Muscle layer of colon (tissue), 2 donors: ENCODE data around the gene SH3RF3.

Experiments
- H3K27ac ChIP-seq: one replicate; pipeline ENCODE4 v1.7.0; 2013; ENCODE audit warnings: low read depth, mild to moderate bottlenecking, low read length, moderate library complexity
- H3K27me3 ChIP-seq, 2 donors: one replicate each; pipeline ENCODE4 v1.7.0; 2013; ENCODE audit warnings: low read length in 2 of 2, mild to moderate bottlenecking in 2 of 2; ENCODE audit not compliant: insufficient read depth in 2 of 2, control insufficient read depth in 1 of 2
- H3K36me3 ChIP-seq: one replicate; pipeline ENCODE4 v1.7.0; 2013; ENCODE audit warnings: mild to moderate bottlenecking, low read length; ENCODE audit not compliant: insufficient read depth
- H3K4me1 ChIP-seq: one replicate; pipeline ENCODE4 v1.7.0; 2013; ENCODE audit warnings: mild to moderate bottlenecking, low read length; ENCODE audit not compliant: insufficient read depth
- H3K4me3 ChIP-seq, 2 donors: one replicate each; pipeline ENCODE4 v1.7.0; 2013; ENCODE audit warnings: low read length in 2 of 2, low read depth in 1 of 2, mild to moderate bottlenecking in 1 of 2, moderate library complexity in 1 of 2
- H3K9ac ChIP-seq: one replicate; pipeline ENCODE4 v1.7.0; 2013; ENCODE audit warnings: low read length
- H3K9me3 ChIP-seq: one replicate; pipeline ENCODE4 v1.7.0; 2013; ENCODE audit warnings: mild to moderate bottlenecking, low read length
- donor health status: abdominal sarcoma.
- donor health status: Adenocarcinoma of cecum.

SH3RF3 gene

DNA sequence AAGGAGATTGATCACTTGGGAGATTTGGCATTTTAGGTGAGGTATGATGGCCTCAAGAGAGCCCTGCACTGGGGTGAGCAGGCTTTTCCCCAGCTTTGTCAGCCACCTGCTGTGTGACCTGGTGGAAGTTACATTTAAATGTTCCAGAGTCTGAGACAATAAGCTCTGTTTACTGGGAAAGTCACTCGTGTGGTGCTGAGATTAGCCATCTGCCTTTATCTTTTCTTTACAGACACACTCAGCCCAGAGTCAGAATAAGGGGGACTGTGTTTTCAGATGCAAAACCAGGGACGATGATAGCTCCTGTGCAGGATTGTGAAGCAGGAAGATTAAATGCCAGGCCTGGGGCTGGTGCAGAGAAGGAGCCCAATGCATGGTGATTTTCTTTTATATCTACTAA, 47.9 kb downstream of the SH3RF3 start:
- Histone ChIP-seq H3K9me3 (no peaks in the 10 kb centered on the region), H3K4me3 (no peak overlapping the region), H3K9ac (no peak overlapping the region), H3K4me1 (peaks cover 38% of the 10 kb centered on the region), H3K36me3 (no peaks in the 10 kb centered on the region), H3K27ac (no peak overlapping the region), H3K27me3 (no peaks in the 10 kb centered on the region)

DNA sequence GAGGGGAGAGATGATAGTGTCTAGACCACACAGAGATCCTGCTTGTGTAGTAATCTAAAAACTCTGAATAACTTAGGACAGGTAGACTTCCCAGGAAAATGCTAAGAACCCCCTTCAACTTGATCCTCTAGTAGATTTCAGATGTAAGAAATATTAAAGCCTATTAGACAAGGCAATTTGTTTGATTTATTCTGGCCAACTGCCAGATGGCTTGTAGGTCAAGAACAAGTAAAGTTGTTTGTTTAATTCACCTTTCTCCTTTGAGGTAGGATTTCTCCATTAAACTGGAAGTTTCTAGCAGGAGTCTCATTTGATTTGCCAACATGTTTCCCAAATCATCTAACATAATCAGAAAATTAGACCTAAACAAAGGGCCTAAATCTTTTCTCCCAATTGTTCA, 48.6 kb downstream of the SH3RF3 start:
- Histone ChIP-seq H3K27ac (no peak overlapping the region), H3K9me3 (no peaks in the 10 kb centered on the region), H3K4me1 (peaks cover 31% of the 10 kb centered on the region), H3K36me3 (no peaks in the 10 kb centered on the region), H3K4me3 (no peak overlapping the region), H3K9ac (no peak overlapping the region), H3K27me3 (no peaks in the 10 kb centered on the region)

DNA sequence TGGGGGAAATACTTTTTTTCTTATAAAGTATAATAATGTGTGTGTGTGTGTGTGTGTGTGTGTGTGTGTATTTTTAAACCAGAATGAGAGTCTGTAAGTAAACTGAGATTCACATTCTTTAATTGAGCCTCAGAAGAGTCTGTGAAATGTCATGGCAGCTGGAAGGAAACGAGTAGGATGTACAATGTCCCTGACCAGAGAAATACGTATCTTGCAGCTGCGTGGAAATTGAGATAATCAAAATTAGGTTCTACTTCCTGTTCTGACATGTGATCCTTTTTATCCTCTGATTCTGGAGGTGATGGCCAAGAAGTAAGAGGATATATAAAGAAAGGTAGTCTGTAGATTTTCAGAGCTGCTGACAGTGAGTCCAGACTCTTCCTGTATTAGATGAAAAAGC, 50.0 kb downstream of the SH3RF3 start:
- Histone ChIP-seq H3K27ac (no peak overlapping the region), H3K36me3 (no peaks in the 10 kb centered on the region), H3K9me3 (no peaks in the 10 kb centered on the region), H3K9ac (no peak overlapping the region), H3K4me3 (no peak overlapping the region), H3K27me3 (no peaks in the 10 kb centered on the region), H3K4me1 (peaks cover 18% of the 10 kb centered on the region)

DNA sequence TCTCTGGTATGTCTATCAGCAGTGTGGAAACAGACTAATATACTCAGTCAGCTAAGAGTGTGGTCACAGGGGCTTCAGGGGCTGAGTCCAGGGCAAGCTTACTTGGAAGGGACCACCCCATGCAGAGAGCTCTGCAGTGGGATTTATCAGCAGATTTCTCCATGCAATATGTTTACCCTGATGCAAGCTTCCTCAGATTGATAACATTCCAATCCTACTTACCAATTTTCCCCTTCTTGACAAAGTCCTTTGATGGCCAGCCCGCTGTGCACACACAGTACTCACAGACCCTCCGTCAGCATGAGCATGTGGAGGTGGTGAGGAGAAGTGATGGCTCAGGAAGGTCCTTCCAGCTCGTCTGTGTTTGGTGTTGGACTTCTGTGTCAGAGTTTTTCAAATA, 51.8 kb downstream of the SH3RF3 start:
- H3K27ac ChIP-seq = no peak overlapping the region
- H3K4me1 ChIP-seq = peaks cover 28% of the 10 kb centered on the region
- H3K9me3 ChIP-seq = no peaks in the 10 kb centered on the region
- H3K9ac ChIP-seq = no peak overlapping the region
- H3K27me3 ChIP-seq = no peaks in the 10 kb centered on the region
- H3K4me3 ChIP-seq = no peak overlapping the region
- no peaks in the 10 kb centered on the region for H3K36me3 ChIP-seq

DNA sequence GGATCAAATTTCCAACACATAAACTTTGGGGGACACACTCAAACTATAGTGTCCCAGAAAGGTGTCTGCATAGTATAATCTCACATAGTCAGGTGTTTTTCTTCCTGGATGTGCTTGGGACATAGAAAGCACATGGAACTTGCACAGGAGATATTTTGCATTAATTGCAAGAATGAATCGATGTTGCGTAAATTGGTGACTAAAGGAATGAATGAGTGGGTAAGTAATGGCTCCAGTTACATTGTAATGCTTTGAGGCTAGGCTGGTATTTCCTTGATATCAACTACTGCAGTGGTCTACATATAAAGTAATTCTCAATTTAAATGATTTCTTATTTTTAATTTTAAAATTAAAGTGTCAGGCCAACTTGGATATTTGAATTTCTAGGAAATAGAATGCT, 53.4 kb downstream of the SH3RF3 start:
- Histone ChIP-seq H3K4me3 (no peak overlapping the region), H3K36me3 (no peaks in the 10 kb centered on the region), H3K9ac (no peak overlapping the region), H3K27me3 (no peaks in the 10 kb centered on the region), H3K4me1 (peaks cover 30% of the 10 kb centered on the region), H3K27ac (no peak overlapping the region), H3K9me3 (no peaks in the 10 kb centered on the region)

DNA sequence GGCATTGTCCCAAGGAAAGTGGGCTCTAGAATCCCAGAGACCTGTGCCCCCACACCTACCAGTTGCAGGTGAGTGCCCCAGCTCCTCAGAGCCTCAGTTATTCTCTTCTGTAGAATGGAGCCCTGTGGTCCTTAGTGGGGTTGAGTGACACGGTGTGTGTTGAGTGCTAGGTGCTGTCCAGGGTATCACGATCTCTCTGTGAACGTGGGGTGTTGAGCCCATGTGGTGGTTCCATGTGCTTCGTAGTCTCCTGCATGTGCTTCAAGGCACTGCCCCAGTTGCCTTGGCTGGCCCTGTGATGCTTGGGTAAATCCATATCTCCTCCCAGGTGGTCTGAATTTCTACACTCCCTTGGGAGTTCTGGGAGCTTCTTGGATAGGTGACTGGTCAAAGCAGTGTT, 54.9 kb downstream of the SH3RF3 start:
- H3K36me3 ChIP-seq = no peaks in the 10 kb centered on the region
- no peaks in the 10 kb centered on the region for H3K27me3 ChIP-seq
- H3K4me1 ChIP-seq = peaks cover 25% of the 10 kb centered on the region
- H3K9ac ChIP-seq = no peak overlapping the region
- no peak overlapping the region for H3K4me3 ChIP-seq
- H3K27ac ChIP-seq = no peak overlapping the region
- no peaks in the 10 kb centered on the region for H3K9me3 ChIP-seq

DNA sequence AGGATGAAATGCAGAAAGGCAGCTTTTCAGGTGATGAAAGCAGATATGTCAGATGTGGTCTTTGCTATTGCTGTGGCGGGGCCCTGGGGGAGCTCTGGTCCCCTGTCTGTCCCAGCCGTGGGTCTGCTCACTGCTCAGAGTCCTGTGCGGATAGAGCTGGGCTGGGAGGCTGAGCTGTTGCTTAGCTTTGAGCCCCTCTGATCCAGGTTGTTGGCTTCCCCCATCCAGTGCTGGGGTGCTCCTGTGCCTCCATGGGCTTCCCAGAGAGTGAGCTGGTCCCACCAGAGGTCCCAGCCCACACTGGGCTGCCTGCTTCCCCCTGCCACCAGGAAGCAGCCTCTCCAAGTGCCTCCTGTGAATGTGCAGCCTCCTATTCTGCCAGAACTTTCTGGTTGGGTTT, 55.4 kb downstream of the SH3RF3 start:
- no peak overlapping the region for H3K9ac ChIP-seq
- H3K36me3 ChIP-seq = no peaks in the 10 kb centered on the region
- H3K9me3 ChIP-seq = no peaks in the 10 kb centered on the region
- no peak overlapping the region for H3K4me3 ChIP-seq
- peak overlapping the region; percentile 4 for H3K27ac ChIP-seq
- H3K4me1 ChIP-seq = peaks cover 25% of the 10 kb centered on the region
- no peaks in the 10 kb centered on the region for H3K27me3 ChIP-seq

DNA sequence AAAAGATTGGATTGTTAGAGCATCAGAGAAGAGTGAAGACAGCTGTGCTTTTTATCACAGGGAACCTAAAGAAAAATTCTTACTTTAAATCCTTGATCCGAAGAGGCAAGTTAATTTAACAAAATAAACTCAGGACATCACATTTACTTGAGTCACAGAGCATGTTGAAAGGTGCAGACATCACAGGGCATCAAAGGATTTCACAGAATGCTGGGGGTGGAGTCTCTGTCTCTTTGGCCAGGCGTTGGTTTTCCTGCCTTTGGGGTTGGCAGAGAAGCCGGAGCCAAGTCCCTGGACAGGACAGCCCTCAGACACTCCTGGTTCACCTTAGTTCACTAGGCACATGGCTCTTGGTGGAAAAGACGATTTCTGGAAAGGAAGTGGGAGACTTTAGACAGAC, 56.3 kb downstream of the SH3RF3 start:
- Histone ChIP-seq H3K9me3 (no peaks in the 10 kb centered on the region), H3K27ac (peak overlapping the region; percentile 63), H3K36me3 (no peaks in the 10 kb centered on the region), H3K9ac (no peak overlapping the region), H3K4me1 (peaks cover 25% of the 10 kb centered on the region), H3K4me3 (no peak overlapping the region), H3K27me3 (no peaks in the 10 kb centered on the region)

DNA sequence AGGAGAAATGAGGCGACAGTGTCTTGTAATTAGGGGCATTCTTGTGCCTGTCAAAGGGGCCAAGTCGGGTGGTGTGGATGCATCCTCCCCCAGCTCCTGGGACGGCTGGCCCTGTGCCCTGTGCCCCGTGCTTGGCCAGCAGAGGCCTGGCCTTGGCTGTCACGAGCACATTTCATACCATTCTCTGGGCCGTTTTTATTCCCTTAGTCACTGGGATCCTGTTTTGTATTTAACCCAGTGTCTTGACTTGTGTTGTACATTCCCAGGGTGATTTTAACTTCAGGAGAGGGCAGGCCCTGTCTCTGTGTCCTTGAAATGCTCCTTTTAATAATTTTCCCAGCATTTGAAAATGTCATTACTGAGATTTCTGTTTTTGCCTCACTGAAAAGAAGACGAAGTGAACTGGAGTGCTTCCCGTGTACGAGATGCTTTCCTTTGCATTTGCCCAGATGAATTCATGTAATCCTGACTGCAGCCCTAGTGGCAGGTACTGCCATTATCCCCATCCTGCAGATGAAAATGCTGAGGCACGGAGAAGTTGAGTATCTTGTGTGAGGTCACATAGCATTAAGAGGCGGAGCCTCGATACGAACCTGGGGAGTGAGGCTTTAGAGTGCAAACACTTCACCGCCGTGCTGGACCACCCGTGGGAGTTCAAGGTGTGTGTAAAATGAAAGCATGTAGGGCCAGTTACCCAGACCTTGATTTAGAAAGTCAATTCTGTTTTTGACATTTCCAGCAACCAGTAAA, 57.0 kb downstream of the SH3RF3 start:
- Histone ChIP-seq H3K4me1 (peaks cover 25% of the 10 kb centered on the region), H3K9ac (no peak overlapping the region), H3K4me3 (no peak overlapping the region), H3K27ac (peak overlapping the region; percentile 63), H3K27me3 (no peaks in the 10 kb centered on the region), H3K36me3 (no peaks in the 10 kb centered on the region), H3K9me3 (no peaks in the 10 kb centered on the region)

DNA sequence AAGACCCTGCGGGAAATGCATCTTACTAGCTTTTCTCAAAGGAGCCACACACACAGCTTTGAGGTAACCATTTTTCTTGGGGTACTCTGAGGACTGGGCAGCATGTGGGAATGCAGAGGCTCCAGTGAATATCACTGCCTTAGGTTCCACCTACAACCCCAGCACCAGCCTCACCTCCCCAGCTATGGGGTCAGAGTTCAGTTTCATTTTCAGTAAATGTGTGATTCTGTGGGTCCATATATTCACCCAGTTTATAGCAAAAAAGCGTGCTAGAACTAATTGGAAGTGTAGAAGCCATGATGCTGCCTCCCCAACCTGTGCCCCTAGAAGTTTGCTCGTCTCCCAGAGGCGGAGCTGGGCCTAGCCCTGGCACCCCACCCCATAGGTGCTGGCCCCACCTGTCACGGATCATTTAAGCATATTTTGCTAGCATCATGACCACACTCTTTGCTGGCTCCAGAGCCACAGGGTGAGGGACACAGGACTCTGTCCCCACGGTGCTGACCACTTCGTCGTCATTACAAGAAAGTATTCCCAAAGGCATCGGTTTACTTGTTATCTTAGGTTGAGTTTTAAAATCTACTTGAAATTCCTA, 57.7 kb downstream of the SH3RF3 start:
- Histone ChIP-seq H3K9ac (no peak overlapping the region), H3K27ac (peak overlapping the region; percentile 63), H3K4me1 (peaks cover 25% of the 10 kb centered on the region), H3K9me3 (no peaks in the 10 kb centered on the region), H3K36me3 (no peaks in the 10 kb centered on the region), H3K4me3 (no peak overlapping the region), H3K27me3 (no peaks in the 10 kb centered on the region)

DNA sequence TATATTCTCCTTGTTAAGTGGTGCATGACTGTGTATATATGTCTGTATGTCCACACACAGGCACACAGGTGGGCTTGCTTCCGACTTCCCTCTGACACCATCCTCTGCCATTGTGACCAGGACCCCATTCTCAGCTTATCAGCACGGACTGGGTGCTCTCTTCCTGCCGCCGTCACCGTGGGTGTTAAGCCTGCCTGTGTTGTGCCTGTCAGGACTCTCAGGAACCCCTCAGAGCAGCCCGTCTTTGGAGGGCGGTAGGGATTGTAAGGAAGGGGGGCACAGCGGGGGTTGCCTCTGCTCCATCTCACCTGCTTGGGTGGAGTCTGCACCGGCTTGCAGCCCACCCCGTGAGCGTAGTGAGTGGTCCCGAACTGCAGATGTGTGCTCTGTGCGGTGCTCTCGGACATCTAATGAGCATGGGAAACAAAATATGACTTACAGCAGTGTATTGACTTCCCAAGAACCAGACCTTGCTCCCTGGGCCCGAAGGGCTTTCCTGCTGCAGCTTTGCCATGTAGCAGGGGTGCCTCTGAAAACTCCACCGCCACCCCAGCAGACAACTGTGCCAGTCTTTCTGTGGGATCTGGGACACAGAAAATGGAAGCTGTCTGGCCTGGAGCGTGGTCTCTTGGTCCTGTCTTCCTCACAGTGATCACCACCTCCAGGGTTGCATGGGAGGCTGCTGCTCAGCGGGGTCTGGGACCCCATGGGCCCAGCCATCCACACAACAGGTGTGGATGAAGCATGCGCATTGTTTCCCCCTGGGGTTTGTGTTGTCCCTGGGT, 58.9 kb downstream of the SH3RF3 start:
- Histone ChIP-seq H3K27me3 (no peaks in the 10 kb centered on the region), H3K36me3 (no peaks in the 10 kb centered on the region), H3K4me1 (peaks cover 25% of the 10 kb centered on the region), H3K27ac (no peak overlapping the region), H3K9ac (no peak overlapping the region), H3K9me3 (no peaks in the 10 kb centered on the region), H3K4me3 (no peak overlapping the region)
